Adrenal gland (tissue), 12 donors: ENCODE measurements around the gene TMEM214. TPM values are rescaled to one million over a fixed set of nuclear protein-coding genes. Genes with fewer than 3 reads are reported as not detected.
A peak's percentile ranks its signal among the peaks of the same experiment; 100 is the strongest.

ENCODE experiments used
- DNase-seq, 7 donors: peaks; one replicate each; pipeline ENCODE4 v3.0.0-alpha.2; 2019 to 2020
- H3K27ac ChIP-seq, 5 donors: fragments of 200-600 bp; sonication (generic) in 4 of 5; 1 replicate in 3 of 5; 2 replicates in 2 of 5; pipeline versions ENCODE4 v1.5.1 to v1.8.0; 2016 to 2020; ENCODE audit warnings: mild to moderate bottlenecking in 1 of 5
- H3K27me3 ChIP-seq: fragments of 200-600 bp; 2 replicates; pipeline ENCODE4 v1.8.0; 2021
- H3K36me3 ChIP-seq, 2 donors: fragments of 200-600 bp; replicated peaks in 1 of 2; 1 replicate in 1 of 2; 2 replicates in 1 of 2; pipeline versions ENCODE4 v1.5.1 to v1.8.0; 2018 to 2022
- H3K4me1 ChIP-seq, 2 donors: fragments of 200-600 bp; replicated peaks in 1 of 2; 1 replicate in 1 of 2; 2 replicates in 1 of 2; pipeline versions ENCODE4 v1.5.1 to v1.8.0; 2018 to 2021
- H3K4me3 ChIP-seq, 4 donors: fragments of 200-600 bp; sonication (generic) in 3 of 4; one replicate each; pipeline ENCODE4 v1.5.1; 2016 to 2018
- H3K9me3 ChIP-seq, 3 donors: fragments of 200-600 bp; sonication (generic) in 1 of 3; replicated peaks in 1 of 3; 1 replicate in 2 of 3; 2 replicates in 1 of 3; pipeline versions ENCODE4 v1.5.1 to v1.8.0; 2016 to 2021
- CTCF ChIP-seq, 6 experiments: fragments of 450-650 bp in 4 of 6; fragments of 200-600 bp in 2 of 6; sonication (generic) in 1 of 6; IDR thresholded peaks; 1 replicate in 5 of 6; 2 replicates in 1 of 6; pipeline versions ENCODE4 v1.5.1 to v1.8.0; 2016 to 2021; ENCODE audit warnings: antibody characterized with exemption in 6 of 6, mild to moderate bottlenecking in 2 of 6, moderate library complexity in 1 of 6
- POLR2A ChIP-seq, 2 donors: fragments of 450-650 bp; IDR thresholded peaks; one replicate each; pipeline ENCODE4 v1.6.1; 2017; ENCODE audit warnings: antibody characterized with exemption in 2 of 2, mild to moderate bottlenecking in 2 of 2, moderate library complexity in 1 of 2
- WGBS, 4 donors: extraction: QIAGEN DNeasy Blood & Tissue Kit in 2 of 4; methylation state at CpG; one replicate each; pipeline versions ENCODE4 v1.1.5 to v1.1.7; 2013 to 2017; 5-methylcytosine and 5-hydroxymethylcytosine counted together
- intact Hi-C, 2 donors: fragments of 100-400 bp; cut with DNase I; formaldehyde crosslinking; loops; one replicate each; pipeline versions ENCODE4 v1.14.1 to v1.15.0; 2022 to 2023
- polyA plus RNA-seq, 3 donors: library from polyadenylated mRNA; stranded (reverse); fragments of 200-250 nt in 2 of 3; fragments of 350-450 nt in 1 of 3; fragmentation: Illumina TruSeq in 1 of 3; extraction: RNeasy Lipid Tissue Mini Kit (QIAGEN cat#74804) in 1 of 3; gene quantifications; one replicate each; pipeline ENCODE4 v1.2.3, GENCODE V29; 2013 to 2014
- total RNA-seq, 9 donors: library from RNA; depleted of rRNA in 4 of 9; stranded (reverse); fragments of >200 nt in 4 of 9; fragments of 120-200 nt in 1 of 9; fragmentation: NEBNext Ultra II Directional in 1 of 9; extraction: Animal tissue kit (Norgen Biotek cat#: 25700) in 1 of 9; gene quantifications; one replicate each; pipeline versions ENCODE4 v1.1.0 to v1.2.4, GENCODE V29; 2013 to 2023
- donor health status: healthy with polysubstance abuse.
- donor health status: Bipolar disorder and iron deficiency.
- donor health status: DM: yes; HTN: yes; CAD: no.
- donor health status: DM: no; HTN: no; CAD: no.
- donor health status: DM: no; HTN: no; CAD: no.
- donor health status: DM: yes; HTN: yes; CAD: no.

Gene TMEM214
- total and polyA plus RNA-seq, 12 donors, result 25.2 to 124 (median 60.1) TPM

GRCh38 chr2:27085062-27085672, 52.4 kb downstream of the TMEM214 start:
- intact Hi-C loops, result loop anchor here (10.0 kb wide), 2 partner anchors 50 to 120 kb away; partner anchors contain the start of gene TMEM214 (in 1 of the 2)
- H3K4me1 ChIP-seq, result peaks cover 19 to 36% of the 10 kb centered on the region in 2 donors
- peak overlapping the region in 3 of 5 donors; percentile 88 to 94 (median 92) for H3K27ac ChIP-seq
- TF ChIP-seq POLR2A (IDR thresholded peaks at IDR 0.05) (no peak), CTCF (IDR thresholded peaks at IDR 0.05) (peak in 2 of 6 experiments; percentile 19 to 41)
- DNase-seq, result no peak
- H3K36me3 ChIP-seq, result peaks cover 0 to 6% of the 10 kb centered on the region in 2 donors
- H3K4me3 ChIP-seq, result peak overlapping the region in 2 of 4 donors; percentile 39 to 62
- WGBS, 4 donors, result 45 to 59% (median 53%) methylated on average over 7 to 10 of the region's 10 CpGs
- no peaks in the 10 kb centered on the region for H3K27me3 ChIP-seq
- no peaks in the 10 kb centered on the region for H3K9me3 ChIP-seq

- intact Hi-C loops, result loop anchor here (10.0 kb wide), 2 partner anchors 51 to 121 kb away; partner anchors contain the start of gene TMEM214 (in 1 of the 2)
- no peaks in the 10 kb centered on the region for H3K9me3 ChIP-seq
- peak in 1 of 2 donors; percentile 59 for TF ChIP-seq POLR2A (IDR thresholded peaks at IDR 0.05)
- peak in 4 of 6 experiments; percentile 21 to 46 (median 37) for TF ChIP-seq CTCF (IDR thresholded peaks at IDR 0.05)
- H3K27me3 ChIP-seq, result no peaks in the 10 kb centered on the region
- H3K27ac ChIP-seq, result peak overlapping the region; percentile 57 to 94 (median 92)
- H3K4me1 ChIP-seq, result peaks cover 19 to 36% of the 10 kb centered on the region in 2 donors
- peak overlapping the region in 2 of 4 donors; percentile 39 to 62 for H3K4me3 ChIP-seq
- DNase-seq, result peak; percentile 78 to 90 (median 84)
- 1 to 8% (median 3%) methylated on average over 24 to 38 of the region's 38 CpGs; no CpG with 5 or more reads in 1 of the 4 donors for WGBS, 4 donors
- H3K36me3 ChIP-seq, result peaks cover 0 to 6% of the 10 kb centered on the region in 2 donors
Measured at GRCh38 chr2:27085673-27086089, 52.9 kb downstream of the TMEM214 start.

GRCh38 chr2:27086090-27086723, 53.4 kb downstream of the TMEM214 start:
- intact Hi-C loops, result loop anchor here (10.0 kb wide), 2 partner anchors 51 to 121 kb away; partner anchors contain the start of gene TMEM214 (in 1 of the 2)
- TF ChIP-seq POLR2A (IDR thresholded peaks at IDR 0.05) (peak; percentile 60 to 87), CTCF (IDR thresholded peaks at IDR 0.05) (peak; percentile 49 to 99 (median 76))
- Histone ChIP-seq H3K27me3 (no peaks in the 10 kb centered on the region), H3K36me3 (peaks cover 0 to 6% of the 10 kb centered on the region in 2 donors), H3K4me3 (peak overlapping the region in 3 of 4 donors; percentile 23 to 62 (median 39)), H3K4me1 (peaks cover 19 to 36% of the 10 kb centered on the region in 2 donors), H3K27ac (peak overlapping the region; percentile 57 to 94 (median 92)), H3K9me3 (no peaks in the 10 kb centered on the region)
- DNase-seq, result peak; percentile 91 to 97 (median 94)
- WGBS, 4 donors, result 0 to 1% (median 1%) methylated on average over 23 to 81 of the region's 81 CpGs; no CpG with 5 or more reads in 1 of the 4 donors
